H1 (cell line): ENCODE results near the gene SHISA7. TPM values are rescaled to one million over a fixed set of nuclear protein-coding genes. Genes with fewer than 3 reads are reported as not detected.

Experiments
- CTCF ChIA-PET: fragments of 300-600 bp; sonication (Branson Sonifier 250); formaldehyde crosslinking; loops from one replicate; lab custom pipeline; 2021; ENCODE audit not compliant: partially characterized antibody; lab: Charles Lee
- POLR2A ChIA-PET: fragments of 300-600 bp; sonication (Branson Sonifier 250); formaldehyde crosslinking; loops from one replicate; lab custom pipeline; 2021; ENCODE audit warnings: inconsistent platforms; ENCODE audit not compliant: partially characterized antibody; lab: Charles Lee
- DNase-seq, 2 experiments: peaks; one replicate each; pipeline versions ENCODE4 v3.0.0 to v3.0.0-alpha.2; 2010 to 2022; ENCODE audit warnings: low spot score in 2 of 2, low read depth in 1 of 2, mixed read lengths in 1 of 2
- FAIRE-seq: peaks from 2 replicates; lab custom pipeline; 2011; peaks lifted over from hg19 to GRCh38; lab: Jason Lieb, UNC
- H2AFZ ChIP-seq: 2 replicates; pipeline ENCODE4 v1.8.1; 2012; ENCODE audit warnings: low read length, inconsistent platforms
- H2AK5ac ChIP-seq: 2 replicates; pipeline ENCODE4 v1.6.1; 2013; ENCODE audit warnings: low read depth, low read length
- H2BK120ac ChIP-seq: replicated peaks from 2 replicates; pipeline ENCODE3; 2013; ENCODE audit warnings: low read depth, low read length, inconsistent platforms
- H2BK12ac ChIP-seq: 2 replicates; pipeline ENCODE4 v1.6.1; 2013; ENCODE audit warnings: low read depth, low read length
- H2BK15ac ChIP-seq: 2 replicates; pipeline ENCODE4 v1.6.1; 2013; ENCODE audit warnings: low read length
- H2BK20ac ChIP-seq: 2 replicates; pipeline ENCODE4 v1.6.1; 2013; ENCODE audit warnings: low read length
- H2BK5ac ChIP-seq: 2 replicates; pipeline ENCODE4 v1.6.1; 2013; ENCODE audit warnings: low read depth, low read length
- H3K14ac ChIP-seq: 2 replicates; pipeline ENCODE4 v1.6.1; 2013; ENCODE audit warnings: inconsistent platforms; ENCODE audit not compliant: insufficient read length
- H3K18ac ChIP-seq: 2 replicates; pipeline ENCODE4 v1.6.1; 2013; ENCODE audit warnings: low read length; ENCODE audit errors: extremely low read depth
- H3K23ac ChIP-seq: 2 replicates; pipeline ENCODE4 v1.6.1; 2013; ENCODE audit warnings: inconsistent platforms; ENCODE audit not compliant: insufficient read length
- H3K23me2 ChIP-seq: 2 replicates; pipeline ENCODE4 v1.6.1; 2013; ENCODE audit warnings: low read depth, low read length
- H3K27ac ChIP-seq: 2 replicates; pipeline ENCODE4 v1.6.1; 2011; ENCODE audit warnings: low read depth, low read length, inconsistent platforms
- H3K27me3 ChIP-seq, 4 experiments: replicated peaks in 1 of 4; 1 replicate in 1 of 4; 2 replicates in 3 of 4; pipeline versions ENCODE4 v1.6.1 to v1.8.1; 2011 to 2013; ENCODE audit warnings: low read length in 3 of 4, mild to moderate bottlenecking in 3 of 4, inconsistent platforms in 2 of 4, mixed read lengths in 2 of 4, moderate library complexity in 1 of 4; ENCODE audit not compliant: control insufficient read depth in 3 of 4, insufficient read depth in 3 of 4; ENCODE audit errors: extremely low read depth in 1 of 4
- H3K36me3 ChIP-seq, 4 experiments: 2 replicates each; pipeline versions ENCODE4 v1.6.1 to v1.8.1; 2011 to 2013; ENCODE audit warnings: mild to moderate bottlenecking in 4 of 4, low read length in 3 of 4, moderate library complexity in 2 of 4, control low read depth in 1 of 4, inconsistent platforms in 1 of 4; ENCODE audit not compliant: insufficient read depth in 4 of 4, control insufficient read depth in 2 of 4
- H3K4ac ChIP-seq: replicated peaks from 2 replicates; pipeline ENCODE3; 2013; ENCODE audit warnings: low read length, low read depth, mixed read lengths, inconsistent platforms; ENCODE audit not compliant: insufficient read length
- H3K4me1 ChIP-seq, 4 experiments: replicated peaks in 1 of 4; 1 replicate in 1 of 4; 2 replicates in 3 of 4; pipeline versions ENCODE4 v1.6.1 to v1.8.1; 2011 to 2013; ENCODE audit warnings: low read length in 3 of 4, inconsistent platforms in 2 of 4, mixed read lengths in 1 of 4; ENCODE audit not compliant: insufficient read depth in 4 of 4, control insufficient read depth in 3 of 4
- H3K4me2 ChIP-seq, 2 experiments: 2 replicates each; pipeline versions ENCODE4 v1.6.1 to v1.8.1; 2011 to 2013; ENCODE audit warnings: low read depth in 2 of 2, low read length in 2 of 2, control low read depth in 1 of 2, inconsistent platforms in 1 of 2, mild to moderate bottlenecking in 1 of 2; ENCODE audit not compliant: insufficient read depth in 1 of 2
- H3K4me3 ChIP-seq, 4 experiments: fragments of 200-600, 300-600 bp in 1 of 4; sonication (generic), shearing (Covaris generic), sonication (Bioruptor Twin) in 1 of 4; 2 replicates each; pipeline versions ENCODE4 v1.5.1 to v1.8.1; 2011 to 2016; ENCODE audit warnings: low read length in 4 of 4, low read depth in 3 of 4, control low read depth in 2 of 4, inconsistent platforms in 2 of 4, mild to moderate bottlenecking in 2 of 4, mixed read lengths in 1 of 4, moderate library complexity in 1 of 4; ENCODE audit not compliant: insufficient read depth in 2 of 4; ENCODE audit errors: extremely low read depth in 1 of 4
- H3K56ac ChIP-seq: replicated peaks from 2 replicates; pipeline ENCODE3; 2013; ENCODE audit warnings: low read depth, mild to moderate bottlenecking, mixed read lengths, low read length, inconsistent platforms; ENCODE audit not compliant: insufficient read length
- H3K79me1 ChIP-seq: 2 replicates; pipeline ENCODE4 v1.6.1; 2013; ENCODE audit warnings: low read depth, low read length, control low read depth
- H3K79me2 ChIP-seq, 2 experiments: 2 replicates each; pipeline versions ENCODE4 v1.6.1 to v1.8.1; 2012 to 2013; ENCODE audit warnings: low read length in 2 of 2, mild to moderate bottlenecking in 2 of 2, inconsistent platforms in 1 of 2; ENCODE audit not compliant: insufficient read depth in 2 of 2, control insufficient read depth in 1 of 2
- H3K9ac ChIP-seq, 4 experiments: replicated peaks in 1 of 4; 1 replicate in 1 of 4; 2 replicates in 3 of 4; pipeline versions ENCODE4 v1.6.1 to v1.8.1; 2011 to 2013; ENCODE audit warnings: low read depth in 3 of 4, low read length in 3 of 4, control low read depth in 2 of 4, mild to moderate bottlenecking in 2 of 4, moderate library complexity in 2 of 4, inconsistent platforms in 1 of 4; ENCODE audit errors: extremely low read depth in 1 of 4
- H3K9me3 ChIP-seq, 2 experiments: 2 replicates each; pipeline versions ENCODE4 v1.6.1 to v1.8.1; 2012 to 2013; ENCODE audit warnings: mild to moderate bottlenecking in 2 of 2, moderate library complexity in 2 of 2, control low read depth in 1 of 2, inconsistent platforms in 1 of 2, low read depth in 1 of 2, low read length in 1 of 2, mixed read lengths in 1 of 2; ENCODE audit not compliant: insufficient read depth in 2 of 2
- H4K20me1 ChIP-seq, 2 experiments: replicated peaks in 1 of 2; 2 replicates each; pipeline versions ENCODE3 to v1.8.1; 2011 to 2013; ENCODE audit warnings: inconsistent platforms in 2 of 2, low read length in 2 of 2, mild to moderate bottlenecking in 1 of 2; ENCODE audit not compliant: insufficient read depth in 2 of 2, control insufficient read depth in 1 of 2
- H4K5ac ChIP-seq: 2 replicates; pipeline ENCODE4 v1.6.1; 2013; ENCODE audit warnings: low read length, low read depth, mixed read lengths, inconsistent platforms; ENCODE audit not compliant: insufficient read length
- H4K8ac ChIP-seq: 2 replicates; pipeline ENCODE4 v1.8.0; 2013; ENCODE audit warnings: mild to moderate bottlenecking, moderate library complexity, low read length, inconsistent platforms; ENCODE audit not compliant: insufficient read depth; ENCODE audit errors: extremely low read depth
- H4K91ac ChIP-seq: replicated peaks from 2 replicates; pipeline ENCODE3; 2013; ENCODE audit warnings: low read length, mixed read lengths, inconsistent platforms; ENCODE audit not compliant: insufficient read length
- BRCA1 ChIP-seq: IDR thresholded peaks from 2 replicates; pipeline ENCODE4 v1.6.1; 2012; ENCODE audit warnings: low read depth, low read length, improper control_type of control experiment
- GABPA ChIP-seq: IDR thresholded peaks from 2 replicates; pipeline ENCODE4 v1.6.1; 2011; ENCODE audit warnings: mild to moderate bottlenecking, low read length, moderate library complexity, borderline replicate concordance; ENCODE audit not compliant: insufficient read depth
- WGBS, 2 experiments: shearing (Covaris generic) in 1 of 2; methylation state at CpG; one replicate each; pipeline versions ENCODE4 v1.1.6 to v1.1.7; 2013 to 2015; ENCODE audit warnings: low lambda C conversion rate in 2 of 2, mixed read lengths in 2 of 2, inconsistent platforms in 1 of 2, low coverage in 1 of 2, missing lambda C conversion rate in 1 of 2; ENCODE audit not compliant: insufficient replicate concordance in 2 of 2, insufficient coverage in 1 of 2, insufficient read length in 1 of 2; ENCODE audit errors: extremely low coverage in 1 of 2, missing lambda C conversion rate in 1 of 2; 5-methylcytosine and 5-hydroxymethylcytosine counted together
- polyA plus RNA-seq, 7 experiments: library from polyadenylated mRNA; depleted of rRNA in 3 of 7; stranded (reverse) in 5 of 7; unstranded in 2 of 7; fragments of >200 nt in 5 of 7; fragments of 200-250 nt in 2 of 7; gene quantifications; 1 replicate in 5 of 7; 2 replicates in 1 of 7; 4 replicates in 1 of 7; pipeline versions ENCODE4 v1.2.1 to v1.2.3, GENCODE V29; 2011 to 2013; ENCODE audit warnings: missing spikeins in 2 of 7, mixed read lengths in 2 of 7
- total RNA-seq: library from RNA; stranded (reverse); fragmentation: NEBNext Ultra II Directional; extraction: Animal tissue kit (Norgen Biotek cat#: 25700); gene quantifications from 2 replicates; pipeline ENCODE4 v1.2.1, GENCODE V29; 2021
- TF ChIP-seq, protein P1 (sequence below): IDR thresholded peaks from 2 replicates; pipeline ENCODE4 v1.6.1; 2012; ENCODE audit warnings: inconsistent platforms
- TF ChIP-seq, protein P2 (sequence below): IDR thresholded peaks from 2 replicates; pipeline ENCODE4 v1.6.1; 2012; ENCODE audit warnings: inconsistent platforms

Gene SHISA7
- total and polyA plus RNA-seq, 2 of the 8 experiments (the other 6 are each of a cell fraction or from before 2014, with no cell fraction given), result 0.76 to 1.0 TPM

DNA sequence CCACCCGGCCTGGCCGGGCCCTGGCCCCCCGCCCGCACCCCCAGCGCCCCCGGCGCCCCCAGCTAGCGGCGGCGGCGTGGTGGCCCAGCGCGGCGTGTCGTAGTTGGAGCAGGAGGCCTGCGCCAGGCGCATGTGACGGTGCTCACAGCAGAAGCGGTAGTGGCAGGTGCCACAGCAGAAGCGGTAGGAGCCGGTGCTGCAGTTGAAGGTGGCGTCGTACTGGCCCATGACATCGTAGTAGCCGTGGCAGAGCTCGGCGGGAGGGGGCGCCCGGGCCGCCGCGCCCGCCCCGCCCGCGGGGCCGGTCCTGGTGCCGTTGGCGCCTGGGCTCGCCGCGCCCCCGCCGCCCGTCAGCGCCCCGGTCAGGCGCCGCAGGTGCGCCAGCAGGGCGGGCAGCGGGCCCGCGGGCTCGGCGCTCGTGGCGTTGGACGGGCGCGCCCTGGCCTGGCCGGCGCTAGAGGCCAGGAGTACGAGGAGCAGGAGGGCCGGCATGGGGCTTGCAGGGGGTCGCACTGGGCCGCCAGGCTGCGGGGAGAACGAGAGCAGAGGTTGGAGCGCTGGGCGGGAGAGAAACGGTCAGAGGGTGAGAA lies 633 bp downstream of the SHISA7 start:
- no peak overlapping the region for H3K4ac ChIP-seq
- H3K36me3 ChIP-seq, result no peaks in the 10 kb centered on the region
- H3K4me2 ChIP-seq, result peak overlapping the region; percentile 82 to 92
- no peak overlapping the region for H3K27ac ChIP-seq
- POLR2A ChIA-PET, result interaction anchor here (0.8 to 4.4 kb wide), 5 partner anchors 10 to 59 kb away, joined by 4 to 21 read pairs (median 5); partner anchors contain the start of genes TMEM238 and UBE2S
- no peak for TF ChIP-seq GABPA
- TF ChIP-seq, protein P1, sequence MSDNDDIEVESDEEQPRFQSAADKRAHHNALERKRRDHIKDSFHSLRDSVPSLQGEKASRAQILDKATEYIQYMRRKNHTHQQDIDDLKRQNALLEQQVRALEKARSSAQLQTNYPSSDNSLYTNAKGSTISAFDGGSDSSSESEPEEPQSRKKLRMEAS, result peak; percentile 81
- no peak for TF ChIP-seq BRCA1
- TF ChIP-seq, protein P2, sequence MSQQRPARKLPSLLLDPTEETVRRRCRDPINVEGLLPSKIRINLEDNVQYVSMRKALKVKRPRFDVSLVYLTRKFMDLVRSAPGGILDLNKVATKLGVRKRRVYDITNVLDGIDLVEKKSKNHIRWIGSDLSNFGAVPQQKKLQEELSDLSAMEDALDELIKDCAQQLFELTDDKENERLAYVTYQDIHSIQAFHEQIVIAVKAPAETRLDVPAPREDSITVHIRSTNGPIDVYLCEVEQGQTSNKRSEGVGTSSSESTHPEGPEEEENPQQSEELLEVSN, result peak; percentile 72; the same call in 1 of the 2 replicates
- peak overlapping the region in 2 of 4 experiments; percentile 18 to 65; a peak in 3 of 8 replicates for H3K4me3 ChIP-seq
- no peak overlapping the region for H2BK20ac ChIP-seq
- H3K23ac ChIP-seq, result no peak overlapping the region
- no peak overlapping the region for H3K9ac ChIP-seq
- 4% methylated on average over 17 of the region's 72 CpGs; no CpG with 5 or more reads in 1 of the 2 experiments for WGBS, 2 experiments
- FAIRE-seq (no peak), DNase-seq (peak in 1 of 2 experiments; percentile 71)
- H2BK120ac ChIP-seq, result no peak overlapping the region
- H4K8ac ChIP-seq, result no peak overlapping the region; the same call in 1 of the 2 replicates
- no peak overlapping the region for H3K14ac ChIP-seq
- no peak overlapping the region for H2AK5ac ChIP-seq
- CTCF ChIA-PET, result interaction anchor here (0.6 to 1.6 kb wide), 4 partner anchors 11 to 303 kb away, joined by 3 to 8 read pairs (median 3); no protein-coding TSS in a partner anchor
- no peaks in the 10 kb centered on the region for H3K79me1 ChIP-seq
- H2BK5ac ChIP-seq, result no peak overlapping the region
- no peaks in the 10 kb centered on the region for H3K79me2 ChIP-seq
- no peak overlapping the region for H4K5ac ChIP-seq
- H2AFZ ChIP-seq, result no peak overlapping the region
- H3K27me3 ChIP-seq, result peaks cover 45 to 91% (median 80%) of the 10 kb centered on the region in 4 experiments
- H3K9me3 ChIP-seq, result no peaks in the 10 kb centered on the region
- H2BK12ac ChIP-seq, result no peak overlapping the region
- no peak overlapping the region for H3K18ac ChIP-seq
- H4K91ac ChIP-seq, result no peak overlapping the region
- no peak overlapping the region for H2BK15ac ChIP-seq
- peaks cover 6 to 21% (median 9%) of the 10 kb centered on the region in 4 experiments for H3K4me1 ChIP-seq
- no peak overlapping the region for H3K56ac ChIP-seq
- H4K20me1 ChIP-seq, result peaks cover 3 to 19% of the 10 kb centered on the region in 2 experiments
- H3K23me2 ChIP-seq, result peaks cover 14% of the 10 kb centered on the region; the same call in 1 of the 2 replicates
